ENCODE measurements around the gene SERTAD1.
"Not testable (repeated sequence)": the region's sequence is repeated elsewhere in the genome, so short reads cannot be mapped to it uniquely, and the experiment has no call there.

Gene SERTAD1

GRCh38 chr19:40421993-40422747, 3.6 kb downstream of the SERTAD1 start:
- DNase-seq (ENCODE audit: low spot score) = no peak

- DNase-seq (ENCODE audit: low spot score) = peak; percentile 87
Observed at GRCh38 chr19:40420766-40421765, 4.7 kb downstream of the SERTAD1 start.

- DNase-seq (ENCODE audit: low spot score) = no peak
Observed at GRCh38 chr19:40420451-40420765, 5.4 kb downstream of the SERTAD1 start.

- DNase-seq (ENCODE audit: low spot score) = no peak
Observed at GRCh38 chr19:40419780-40420179, 6.0 kb downstream of the SERTAD1 start.

GRCh38 chr19:40419066-40419612, 6.7 kb downstream of the SERTAD1 start:
- no peak for DNase-seq (ENCODE audit: low spot score)

DNA sequence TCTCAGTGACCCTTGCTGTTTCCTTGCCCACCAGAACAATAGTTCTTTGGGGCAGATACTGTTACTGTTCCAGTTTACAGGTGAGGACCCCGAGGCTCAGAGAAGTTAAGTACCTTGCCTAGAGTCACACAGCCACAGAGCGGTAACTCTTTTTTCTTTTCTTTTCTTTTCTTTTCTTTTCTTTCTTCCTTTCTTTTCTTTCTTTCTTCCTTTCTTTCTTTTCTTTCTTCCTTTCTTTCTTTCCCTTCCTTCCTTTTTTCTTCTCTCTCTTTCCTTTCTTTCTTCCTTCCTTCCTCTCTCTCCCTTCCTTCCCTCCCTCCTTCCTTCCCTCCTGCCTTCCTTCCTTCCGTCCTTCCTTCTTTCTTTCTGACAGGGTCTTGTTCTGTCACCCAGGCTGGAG, 7.8 kb downstream of the SERTAD1 start:
- no peak for DNase-seq (ENCODE audit: low spot score)

GRCh38 chr19:40417643-40417981, 8.2 kb downstream of the SERTAD1 start:
- no peak for DNase-seq (ENCODE audit: low spot score)

GRCh38 chr19:40416918-40417642, 8.7 kb downstream of the SERTAD1 start:
- peak; percentile 71 for DNase-seq (ENCODE audit: low spot score)

DNA sequence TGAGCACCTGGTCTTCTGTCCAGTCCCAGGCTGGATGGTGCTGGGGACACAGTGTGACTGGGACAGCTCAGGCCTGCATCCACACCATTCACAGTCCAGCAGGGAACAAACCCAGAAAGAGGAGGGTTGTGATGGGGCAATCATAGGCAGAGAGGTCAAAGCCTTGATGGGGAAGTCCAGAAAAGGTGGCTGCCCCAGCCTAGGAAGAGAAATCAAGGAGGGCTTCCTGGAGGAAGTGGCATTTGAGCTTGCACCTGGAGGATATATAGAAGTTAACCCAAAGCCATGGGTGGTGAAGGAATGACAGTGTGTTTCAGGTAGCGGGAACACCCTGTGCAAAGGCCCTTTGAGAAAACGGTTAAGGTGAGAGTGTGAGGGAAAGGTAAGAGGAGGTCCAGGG, 10.0 kb downstream of the SERTAD1 start:
- DNase-seq (ENCODE audit: low spot score) = no peak

DNA sequence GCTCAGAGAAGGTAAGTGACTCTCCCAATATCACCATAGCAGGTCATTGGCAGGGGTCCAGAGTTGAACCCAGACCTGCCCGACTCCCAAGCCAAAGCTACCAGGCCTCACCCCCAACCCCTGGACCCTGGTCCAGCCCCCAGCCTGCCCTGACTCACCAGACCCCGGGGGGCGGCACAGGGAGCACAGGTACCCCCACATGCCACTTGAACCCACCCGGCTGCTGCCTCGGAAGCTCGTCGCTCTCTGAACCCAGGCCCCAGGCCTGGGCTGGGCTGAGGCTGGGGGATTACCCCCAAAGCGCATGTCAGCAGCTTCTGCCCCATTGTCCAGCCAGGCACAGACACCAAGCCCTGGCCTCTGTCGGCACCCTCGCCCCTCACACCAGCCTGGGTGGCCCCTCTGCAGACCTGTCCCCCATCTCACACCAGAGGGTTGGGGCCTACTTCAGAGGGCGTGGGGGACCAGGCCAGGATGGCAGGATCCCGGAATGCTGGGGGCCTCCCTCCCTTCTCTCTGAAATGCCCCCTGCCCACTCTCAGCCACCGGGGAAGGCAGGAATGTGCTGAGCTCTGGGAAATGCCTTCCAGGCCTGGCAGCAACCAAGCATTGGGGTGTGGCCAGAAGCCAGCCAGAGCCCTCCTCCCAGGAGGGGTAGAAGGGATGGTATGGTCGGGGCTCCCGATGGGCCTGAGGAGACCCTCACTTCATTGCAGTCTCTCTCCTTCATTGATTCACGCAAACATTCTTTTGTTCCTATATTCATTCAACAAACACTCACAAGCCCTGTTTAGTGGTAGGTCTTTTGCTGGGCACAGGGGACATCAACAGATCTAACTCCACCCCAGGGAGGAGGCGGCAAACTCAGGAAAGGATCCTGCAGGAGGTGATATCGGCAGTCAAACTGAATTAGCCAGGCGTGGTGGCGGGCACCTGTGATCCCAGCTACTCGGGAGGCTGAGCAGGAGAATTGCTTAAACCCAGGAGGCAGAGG, 11.0 kb downstream of the SERTAD1 start:
- DNase-seq (ENCODE audit: low spot score) = no peak

- no peak for DNase-seq (ENCODE audit: low spot score)
Observed at GRCh38 chr19:40413291-40413845, 12.4 kb downstream of the SERTAD1 start, which contains the start of gene PRX. TSS of gene PRX (minus strand) at chr19:40413378. CDS start at chr19:40407932, 5,446 bp downstream.

DNA sequence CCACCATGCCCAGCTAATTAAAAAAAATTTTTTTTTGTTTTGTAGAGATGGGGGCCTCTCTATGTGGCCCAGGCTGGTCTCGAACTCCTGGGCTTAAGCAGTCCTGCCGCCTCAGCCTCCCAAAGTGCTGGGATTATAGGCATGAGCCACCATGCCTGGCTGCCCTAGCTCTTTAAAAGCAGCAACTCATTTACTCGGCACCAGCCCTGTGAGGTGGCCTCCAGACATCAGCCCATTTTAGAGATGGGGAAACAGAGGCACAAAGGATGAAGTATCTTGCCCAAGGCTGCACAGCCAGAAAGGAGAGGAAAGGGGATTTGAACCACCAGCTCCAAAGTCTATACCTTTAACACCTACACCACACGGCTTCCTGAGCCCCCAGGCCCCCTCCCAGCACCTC, 12.9 kb downstream of the SERTAD1 start:
- no peak for DNase-seq (ENCODE audit: low spot score)

DNA sequence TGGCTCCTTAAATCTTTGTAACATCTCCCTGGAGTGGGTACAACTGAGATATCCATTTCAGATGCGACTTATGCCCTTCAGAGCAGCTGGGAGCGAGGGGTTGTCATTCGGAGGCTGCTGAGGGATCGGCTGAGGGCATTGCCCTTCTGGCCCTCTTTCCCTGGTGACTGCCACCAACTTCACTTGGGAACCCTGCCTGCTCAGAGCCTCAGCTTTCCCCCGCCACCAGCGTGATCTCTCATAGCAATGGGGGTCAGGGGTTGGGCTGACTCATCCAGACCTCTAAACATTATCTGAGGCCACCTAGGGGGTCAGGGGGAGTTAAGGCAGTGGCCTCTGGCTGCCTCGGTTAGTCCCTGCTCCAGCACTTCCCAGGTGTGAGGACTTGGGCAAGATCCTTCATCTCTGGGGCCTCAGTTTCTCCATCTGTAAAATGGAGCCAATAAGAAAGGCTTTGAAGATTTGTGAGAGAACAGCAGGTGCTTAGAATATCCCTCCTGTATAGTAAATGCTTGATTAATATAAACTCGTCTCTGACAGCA, 13.8 kb downstream of the SERTAD1 start:
- DNase-seq (ENCODE audit: low spot score) = no peak

DNA sequence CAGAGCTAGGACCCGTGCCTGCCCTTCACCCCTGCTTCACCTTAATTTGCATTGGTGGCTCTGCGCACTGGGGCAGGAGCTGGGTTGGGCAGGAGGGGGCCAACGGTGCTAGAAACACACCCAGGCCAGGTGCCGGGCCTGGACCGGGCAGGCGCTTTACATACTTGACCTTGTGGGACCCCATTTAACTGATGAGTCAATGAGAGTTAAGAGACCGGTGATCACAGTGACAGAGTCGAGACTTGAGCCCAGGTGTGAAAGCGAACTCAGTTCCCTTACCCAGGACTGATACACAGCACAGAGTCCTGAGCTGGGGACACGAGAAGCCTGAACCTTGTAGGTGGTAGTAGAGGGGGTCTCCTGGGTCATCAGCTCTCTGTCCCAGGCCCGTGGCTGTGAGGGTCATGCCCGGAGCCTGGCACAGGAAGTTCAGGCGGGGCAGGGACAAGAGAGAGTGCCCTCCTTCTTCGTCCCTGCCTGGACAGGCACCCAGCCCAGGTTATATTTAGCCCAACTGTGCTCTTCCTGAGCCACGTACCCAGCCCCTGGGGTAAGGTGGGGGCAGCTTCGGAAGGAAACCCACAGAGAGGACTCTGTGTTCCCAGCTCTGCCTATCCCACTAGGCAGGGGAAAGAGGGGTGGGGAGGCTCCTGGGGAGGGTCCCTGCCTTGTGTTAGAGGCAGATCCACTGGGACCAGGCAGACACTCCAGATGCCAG, 14.5 kb downstream of the SERTAD1 start:
- DNase-seq (ENCODE audit: low spot score) = no peak

DNA sequence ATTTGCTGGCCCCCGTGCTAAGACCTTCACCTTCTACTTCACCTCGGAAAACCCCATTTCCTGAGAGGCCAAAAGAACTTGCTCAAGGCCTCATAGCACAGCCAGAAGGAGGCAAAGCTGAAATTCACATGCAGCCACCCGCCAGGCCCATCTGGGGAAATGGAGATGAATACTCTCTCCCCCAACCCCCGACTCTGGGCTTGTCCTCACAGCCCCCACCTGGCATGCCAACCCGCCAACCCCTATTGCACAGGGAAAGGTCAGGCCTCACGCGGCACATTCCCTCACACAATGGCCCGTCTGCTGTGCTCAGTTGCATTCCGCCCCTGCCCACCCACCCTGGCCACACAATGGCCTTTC, 15.8 kb downstream of the SERTAD1 start:
- DNase-seq (ENCODE audit: low spot score) = no peak

DNA sequence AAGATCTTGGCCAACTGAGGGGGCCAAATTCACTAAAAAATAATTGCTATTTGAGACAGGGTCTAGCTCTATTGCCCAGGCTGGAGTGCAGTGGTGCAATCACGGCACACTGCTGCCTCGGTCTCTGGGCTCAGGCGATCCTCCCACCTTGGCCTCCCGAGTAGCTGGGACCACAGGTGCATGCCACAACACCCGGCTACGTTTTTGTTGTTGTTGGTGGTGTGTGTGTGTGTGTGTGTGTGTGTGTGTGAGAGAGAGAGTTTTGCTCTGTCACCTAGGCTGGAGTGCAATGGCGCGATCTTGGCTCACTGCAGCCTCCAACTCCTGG, 17.2 kb downstream of the SERTAD1 start:
- DNase-seq (ENCODE audit: low spot score) = not testable (repeated sequence)

DNA sequence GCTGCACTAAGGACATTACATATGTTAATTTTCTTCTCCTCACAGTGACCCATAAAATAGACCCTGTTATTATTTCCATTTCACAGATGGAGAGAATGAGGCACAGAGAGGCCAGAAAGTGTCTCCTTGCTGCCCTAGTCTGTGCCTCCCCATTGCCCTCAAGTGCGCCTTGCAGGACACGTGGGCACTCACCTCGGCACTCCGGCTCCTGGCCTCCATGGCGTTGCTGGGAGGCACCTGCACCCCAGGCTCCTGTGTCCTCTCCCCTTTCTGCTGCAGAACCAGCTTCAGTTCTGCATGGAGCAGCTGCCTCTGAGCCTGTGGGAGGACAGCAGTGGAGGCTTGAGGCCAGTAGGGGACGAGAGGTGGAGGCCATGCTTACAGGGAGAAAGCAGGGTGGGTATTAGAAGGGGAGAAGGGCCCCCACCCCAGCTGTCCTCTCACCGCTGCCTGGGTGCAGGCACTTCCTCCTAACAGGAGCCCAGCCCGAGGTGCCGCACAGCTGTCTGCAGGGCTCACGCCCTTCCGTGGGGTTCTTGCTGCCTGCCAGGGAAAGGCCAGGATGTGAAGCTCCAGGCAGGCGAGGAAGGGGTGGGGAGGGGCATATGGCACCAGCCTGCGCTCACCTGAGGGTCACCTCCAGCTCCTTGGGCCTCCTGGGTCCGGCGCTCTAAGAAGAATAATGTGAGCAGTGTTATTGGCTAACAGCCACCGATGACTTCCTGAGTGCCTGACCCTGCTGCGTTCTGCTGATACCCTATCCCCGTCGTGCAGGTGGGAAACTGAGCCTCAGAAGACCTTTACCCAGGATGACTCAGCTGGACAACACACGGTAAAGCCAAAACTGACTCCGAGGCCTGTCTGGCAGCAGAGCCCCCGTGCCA, 17.8 kb downstream of the SERTAD1 start:
- no peak for DNase-seq (ENCODE audit: low spot score)

- peak; percentile 87 for DNase-seq (ENCODE audit: low spot score)
Observed at GRCh38 chr19:40403262-40403984, 22.4 kb downstream of the SERTAD1 start.

All from kidney capillary endothelial cell (primary cell).